Measurements from ENCODE around the gene FAM47E. TPM values are rescaled to one million over a fixed set of nuclear protein-coding genes. Genes with fewer than 3 reads are reported as not detected.

The FAM47E gene
- total and polyA plus RNA-seq, 2 of the 13 experiments (the other 11 are each of a cell fraction or from before 2014, with no cell fraction given) = 0.33 to 0.66 TPM

GRCh38 chr4:76305971-76306881, 54.7 kb downstream of the FAM47E start, which contains the start of gene STBD1 (continued):
- TF ChIP-seq FOSL1 (CRISPR knock-in tag; IDR thresholded peaks at IDR 0.05; ENCODE audit: borderline replicate concordance) (0 out of 2 replicates have a peak, but pooled peaks have one; percentile 52), DMAP1 (CRISPR knock-in tag; IDR thresholded peaks at IDR 0.05) (peak; percentile 69; the same call in 1 of the 2 replicates), SMARCE1 (IDR thresholded peaks at IDR 0.05; ENCODE audit: borderline replicate concordance) (no peak), ATF2 (CRISPR knock-in tag; IDR thresholded peaks at IDR 0.05) (peak; percentile 28; the same call in 1 of the 2 replicates), RFX1 (IDR thresholded peaks at IDR 0.05) (no peak), ZNF7 (CRISPR knock-in tag; IDR thresholded peaks at IDR 0.05) (no peak), RNF219 (CRISPR knock-in tag; IDR thresholded peaks at IDR 0.05) (no peak; the same call in 1 of the 2 replicates), IRX3 (CRISPR knock-in tag; IDR thresholded peaks at IDR 0.05; ENCODE audit: borderline replicate concordance, low read depth) (peak; percentile 25; the same call in 1 of the 2 replicates), NKX3-1 (CRISPR knock-in tag; IDR thresholded peaks at IDR 0.05) (peak; percentile 39; the same call in 1 of the 2 replicates), HHEX (CRISPR knock-in tag; IDR thresholded peaks at IDR 0.05) (no peak), SCMH1 (CRISPR knock-in tag; IDR thresholded peaks at IDR 0.05; ENCODE audit: borderline replicate concordance) (no peak), MAZ (IDR thresholded peaks at IDR 0.05; ENCODE audit: borderline replicate concordance, low read depth, low read length) (no peak; the same call in 1 of the 2 replicates), MAZ (CRISPR knock-in tag; IDR thresholded peaks at IDR 0.05; ENCODE audit: low read depth) (peak; percentile 71; the same call in 1 of the 2 replicates), ATF3 (CRISPR knock-in tag; IDR thresholded peaks at IDR 0.05) (0 out of 2 replicates have a peak, but pooled peaks have one; percentile 7), KLF16 (CRISPR knock-in tag; IDR thresholded peaks at IDR 0.05) (peak in 1 of 2 experiments; percentile 77; a peak in 2 of 4 replicates), ZNF878 (CRISPR knock-in tag; IDR thresholded peaks at IDR 0.05) (no peak), ZNF619 (CRISPR knock-in tag; IDR thresholded peaks at IDR 0.05) (no peak), ZNF512 (CRISPR knock-in tag; IDR thresholded peaks at IDR 0.05) (no peak), SOX13 (IDR thresholded peaks at IDR 0.05) (no peak; the same call in 1 of the 2 replicates), SOX13 (CRISPR knock-in tag; conservative IDR thresholded peaks at IDR 0.05 in 1 of 2, IDR thresholded peaks at IDR 0.05 in 1 of 2) (peak in 1 of 2 experiments; percentile 51; a peak in 2 of 4 replicates), GMEB1 (CRISPR knock-in tag; IDR thresholded peaks at IDR 0.05; ENCODE audit: borderline replicate concordance) (peak; percentile 30; the same call in 1 of the 2 replicates), ZNF615 (CRISPR knock-in tag; IDR thresholded peaks at IDR 0.05; ENCODE audit: borderline replicate concordance) (no peak)
